K562 (cell line): Measurements from ENCODE around the gene DYNLT2. TPM values are rescaled to one million over a fixed set of nuclear protein-coding genes. Genes with fewer than 3 reads are reported as not detected.

ENCODE experiments used
- CEBPB ChIP-seq: fragments of 450-650 bp; IDR thresholded peaks from 2 replicates; pipeline ENCODE4 v1.6.1; 2016; ENCODE audit warnings: missing genetic modification characterization, missing compliant biosample characterization
- CEBPZ ChIP-seq: fragments of 150-350 bp; IDR thresholded peaks from 2 replicates; pipeline ENCODE4 v1.6.1; 2014; ENCODE audit warnings: low read depth, mild to moderate bottlenecking, low read length, borderline replicate concordance
- ELK3 ChIP-seq: fragments of 450-650 bp; formaldehyde crosslinking; IDR thresholded peaks from 2 replicates; pipeline ENCODE4 v1.4.0; 2020; ENCODE audit warnings: mild to moderate bottlenecking
- FOS ChIP-seq: IDR thresholded peaks from 3 replicates; pipeline ENCODE4 v1.6.1; 2011; ENCODE audit not compliant: insufficient read length; ENCODE audit errors: extremely low read depth
- HMG20A ChIP-seq: fragments of 450-650 bp; formaldehyde crosslinking; conservative IDR thresholded peaks from 2 replicates; pipeline ENCODE4 v1.4.0; 2020; ENCODE audit warnings: mild to moderate bottlenecking, mixed read lengths
- HNRNPL ChIP-seq: fragments of 200-400 bp; formaldehyde crosslinking; IDR thresholded peaks from 2 replicates; pipeline ENCODE4 v1.6.1; 2017; ENCODE audit warnings: low read depth, mild to moderate bottlenecking, low read length
- ILF3 ChIP-seq: fragments of 450-650 bp; IDR thresholded peaks from 2 replicates; pipeline ENCODE4 v1.6.1; 2018; ENCODE audit warnings: antibody characterized with exemption, mild to moderate bottlenecking, moderate library complexity, borderline replicate concordance
- KLF13 ChIP-seq: fragments of 450-650 bp; IDR thresholded peaks from 2 replicates; pipeline ENCODE4 v1.6.1; 2016; ENCODE audit warnings: missing genetic modification characterization, low read depth, mild to moderate bottlenecking, missing compliant biosample characterization, moderate library complexity, borderline replicate concordance
- KLF16 ChIP-seq: IDR thresholded peaks from 2 replicates; pipeline ENCODE4 v1.6.1; 2016; ENCODE audit warnings: antibody characterized with exemption
- PTTG1 ChIP-seq: fragments of 450-650 bp; IDR thresholded peaks from 2 replicates; pipeline ENCODE4 v1.6.1; 2016; ENCODE audit warnings: low read depth, mild to moderate bottlenecking, missing genetic modification characterization, missing compliant biosample characterization
- RFX1 ChIP-seq: fragments of 450-650 bp; IDR thresholded peaks from 2 replicates; pipeline ENCODE4 v1.6.1; 2016; ENCODE audit warnings: mild to moderate bottlenecking, moderate library complexity
- TCF7 ChIP-seq: sonication (generic); IDR thresholded peaks from 2 replicates; pipeline ENCODE4 v1.6.1; 2016; ENCODE audit warnings: antibody characterized with exemption, borderline replicate concordance
- ZBTB12 ChIP-seq: fragments of 250-450 bp; sonication (Bioruptor Pico); IDR thresholded peaks from 2 replicates; pipeline ENCODE4 v1.4.0; 2020
- ZMIZ1 ChIP-seq, 2 experiments: fragments of 150-350 bp in 1 of 2; IDR thresholded peaks; 2 replicates each; pipeline ENCODE4 v1.6.1; 2012 to 2016; ENCODE audit warnings: low read depth in 2 of 2, low read length in 2 of 2, mild to moderate bottlenecking in 1 of 2, moderate library complexity in 1 of 2
- ZNF263 ChIP-seq: sonication (generic); formaldehyde crosslinking; IDR thresholded peaks from 2 replicates; pipeline ENCODE4 v1.8.0; 2022; ENCODE audit warnings: mild to moderate bottlenecking, missing genetic modification reagents, borderline replicate concordance
- ZNF507 ChIP-seq: conservative IDR thresholded peaks from 2 replicates; pipeline ENCODE4 v1.6.1; 2017; ENCODE audit warnings: missing genetic modification characterization, missing compliant biosample characterization
- polyA plus RNA-seq, 8 experiments: library from polyadenylated mRNA; depleted of rRNA in 4 of 8; stranded (reverse) in 5 of 8; unstranded in 3 of 8; fragments of >200 nt; fragmentation: Nextera tagmentation in 2 of 8; fragmentation: Illumina TruSeq in 1 of 8; extraction: Ambion mirVana in 2 of 8; extraction: Trizol in 1 of 8; gene quantifications; 2 replicates each; pipeline versions ENCODE4 v1.2.1 to v1.2.3, GENCODE V29; 2011 to 2014; ENCODE audit warnings: inconsistent platforms in 1 of 8, missing spikeins in 1 of 8
- total RNA-seq, 7 experiments: library from RNA; depleted of rRNA in 6 of 7; stranded (reverse); fragments of >200 nt in 6 of 7; fragmentation: Illumina TruSeq in 2 of 7; extraction: Trizol in 2 of 7; gene quantifications; 2 replicates each; pipeline versions ENCODE4 v1.2.1 to v1.2.3, GENCODE V29; 2011 to 2021; ENCODE audit warnings: low replicate concordance in 1 of 7

Gene DYNLT2
- total and polyA plus RNA-seq, 9 of the 15 experiments (the other 6 are each of a cell fraction or from before 2014, with no cell fraction given) = 2.0 to 12.8 (median 6.3) TPM

- no peak for TF ChIP-seq ILF3
- 0 out of 2 replicates have a peak, but pooled peaks have one; percentile 51 for TF ChIP-seq ZBTB12 (CRISPR knock-in tag)
- no peak for TF ChIP-seq HNRNPL
- TF ChIP-seq FOS = peak; percentile 36
- no peak for TF ChIP-seq ELK3 (CRISPR knock-in tag)
- TF ChIP-seq HMG20A (CRISPR knock-in tag) = no peak
- no peak for TF ChIP-seq KLF16
- TF ChIP-seq ZMIZ1 (IDR thresholded peaks at IDR 0.05; ENCODE audit: low read depth in 2 of 2, low read length in 2 of 2) = no peak
- TF ChIP-seq ZNF263 (CRISPR knock-in tag) = no peak
- no peak for TF ChIP-seq PTTG1
- TF ChIP-seq KLF13 (tag) = no peak
- 0 out of 2 replicates have a peak, but pooled peaks have one; percentile 23 for TF ChIP-seq RFX1
- TF ChIP-seq CEBPZ = no peak
- no peak for TF ChIP-seq ZNF507 (tag)
- no peak for TF ChIP-seq TCF7
- TF ChIP-seq CEBPB (tag) = peak; percentile 72
These were observed 26.0 kb downstream of the DYNLT2 start (continued) for GRCh38 chr6:169725125-169726048.
